Measurements from ENCODE around the gene COPS3.

DNA sequence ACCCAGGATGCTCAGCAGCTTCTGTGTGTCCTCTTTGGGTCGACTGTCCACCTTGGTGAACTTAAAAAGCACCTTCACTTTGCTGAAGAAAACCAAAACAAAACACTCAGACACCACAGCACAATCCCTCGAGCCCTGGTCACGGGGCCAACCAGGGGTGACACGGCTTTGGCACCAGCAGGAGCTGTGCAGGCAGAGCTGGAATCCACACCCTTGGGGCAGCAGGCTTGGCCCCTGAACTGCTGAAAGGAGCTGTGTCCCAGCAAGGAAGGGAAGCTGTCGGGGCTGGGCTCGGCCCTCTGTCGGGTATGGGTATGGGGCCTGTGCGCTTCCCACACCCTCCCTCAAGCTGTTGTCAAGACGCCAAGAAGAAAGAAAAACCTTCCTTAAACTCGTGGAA lies 67.3 kb downstream of the COPS3 start:
- TF ChIP-seq POLR2A (IDR thresholded peaks at IDR 0.05; ENCODE audit: low read depth) (no peak), EP300 (IDR thresholded peaks at IDR 0.05) (no peak), POLR2AphosphoS5 (IDR thresholded peaks at IDR 0.05) (no peak)
- TF ChIP-seq, protein P1, sequence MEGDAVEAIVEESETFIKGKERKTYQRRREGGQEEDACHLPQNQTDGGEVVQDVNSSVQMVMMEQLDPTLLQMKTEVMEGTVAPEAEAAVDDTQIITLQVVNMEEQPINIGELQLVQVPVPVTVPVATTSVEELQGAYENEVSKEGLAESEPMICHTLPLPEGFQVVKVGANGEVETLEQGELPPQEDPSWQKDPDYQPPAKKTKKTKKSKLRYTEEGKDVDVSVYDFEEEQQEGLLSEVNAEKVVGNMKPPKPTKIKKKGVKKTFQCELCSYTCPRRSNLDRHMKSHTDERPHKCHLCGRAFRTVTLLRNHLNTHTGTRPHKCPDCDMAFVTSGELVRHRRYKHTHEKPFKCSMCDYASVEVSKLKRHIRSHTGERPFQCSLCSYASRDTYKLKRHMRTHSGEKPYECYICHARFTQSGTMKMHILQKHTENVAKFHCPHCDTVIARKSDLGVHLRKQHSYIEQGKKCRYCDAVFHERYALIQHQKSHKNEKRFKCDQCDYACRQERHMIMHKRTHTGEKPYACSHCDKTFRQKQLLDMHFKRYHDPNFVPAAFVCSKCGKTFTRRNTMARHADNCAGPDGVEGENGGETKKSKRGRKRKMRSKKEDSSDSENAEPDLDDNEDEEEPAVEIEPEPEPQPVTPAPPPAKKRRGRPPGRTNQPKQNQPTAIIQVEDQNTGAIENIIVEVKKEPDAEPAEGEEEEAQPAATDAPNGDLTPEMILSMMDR (IDR thresholded peaks at IDR 0.05): no peak

Measured in esophagus muscularis mucosa (tissue), 4 donors.